ENCODE measurements around the gene CFAP45.
"Not testable (repeated sequence)": the region's sequence is repeated elsewhere in the genome, so short reads cannot be mapped to it uniquely, and the experiment has no call there.

CFAP45 gene

DNA sequence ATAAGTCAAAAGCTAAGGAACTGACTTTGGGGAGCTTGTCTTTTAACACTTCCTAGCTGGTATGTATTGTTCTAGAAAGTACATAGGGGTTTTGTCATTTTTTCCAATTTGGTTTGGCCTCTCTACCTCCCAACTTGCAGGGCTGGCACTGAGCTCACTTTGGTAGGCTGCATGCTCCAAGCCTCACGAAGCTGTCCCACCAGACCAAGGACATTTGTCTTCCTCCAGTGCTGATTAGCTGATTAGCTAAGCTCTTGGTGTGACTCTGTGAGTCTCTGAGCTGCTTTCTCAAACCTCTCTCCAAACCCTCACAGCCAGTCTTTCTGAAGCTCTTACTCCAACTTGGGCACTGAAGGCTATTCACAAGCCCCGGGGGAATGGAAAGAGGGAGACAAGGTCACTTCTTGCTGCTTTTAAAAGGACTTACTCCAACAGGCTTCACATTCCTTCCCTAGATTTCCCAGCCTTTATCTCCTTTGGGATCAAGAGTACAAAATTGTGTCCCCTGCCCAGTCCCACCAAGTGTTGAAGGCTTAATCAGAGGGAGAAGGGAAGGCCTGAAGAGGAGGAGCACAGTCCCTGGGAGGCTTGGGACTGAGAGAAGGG is 893 bp upstream of the CFAP45 start:
- FAIRE-seq: no peak

- not testable (repeated sequence) for FAIRE-seq
Measured at GRCh38 chr1:159899634-159900033, 331 bp downstream of the CFAP45 start.

GRCh38 chr1:159898527-159898926 is 1.4 kb downstream of the CFAP45 start:
- FAIRE-seq: no peak

DNA sequence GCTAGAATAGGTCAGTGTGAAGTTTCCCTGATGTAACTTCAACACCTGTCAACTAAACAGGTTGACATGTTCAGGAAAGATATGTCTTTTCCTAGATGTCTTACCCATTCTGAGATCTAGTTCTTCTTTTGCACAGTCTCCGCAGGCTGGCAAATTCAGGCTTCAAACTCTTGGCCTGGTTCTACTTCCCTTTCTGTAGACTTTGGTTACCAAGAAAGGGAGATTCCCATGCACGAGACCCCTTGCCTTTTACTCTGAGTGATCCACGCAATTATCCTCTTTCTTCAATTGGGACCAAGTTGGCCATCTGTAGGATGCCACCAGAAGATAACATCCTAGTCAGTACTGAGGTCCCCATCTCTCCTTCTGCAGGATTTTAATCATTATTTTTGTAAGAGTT is 2.0 kb downstream of the CFAP45 start:
- no peak for FAIRE-seq

- no peak for FAIRE-seq
Measured at GRCh38 chr1:159896546-159896930, 3.4 kb downstream of the CFAP45 start.

DNA sequence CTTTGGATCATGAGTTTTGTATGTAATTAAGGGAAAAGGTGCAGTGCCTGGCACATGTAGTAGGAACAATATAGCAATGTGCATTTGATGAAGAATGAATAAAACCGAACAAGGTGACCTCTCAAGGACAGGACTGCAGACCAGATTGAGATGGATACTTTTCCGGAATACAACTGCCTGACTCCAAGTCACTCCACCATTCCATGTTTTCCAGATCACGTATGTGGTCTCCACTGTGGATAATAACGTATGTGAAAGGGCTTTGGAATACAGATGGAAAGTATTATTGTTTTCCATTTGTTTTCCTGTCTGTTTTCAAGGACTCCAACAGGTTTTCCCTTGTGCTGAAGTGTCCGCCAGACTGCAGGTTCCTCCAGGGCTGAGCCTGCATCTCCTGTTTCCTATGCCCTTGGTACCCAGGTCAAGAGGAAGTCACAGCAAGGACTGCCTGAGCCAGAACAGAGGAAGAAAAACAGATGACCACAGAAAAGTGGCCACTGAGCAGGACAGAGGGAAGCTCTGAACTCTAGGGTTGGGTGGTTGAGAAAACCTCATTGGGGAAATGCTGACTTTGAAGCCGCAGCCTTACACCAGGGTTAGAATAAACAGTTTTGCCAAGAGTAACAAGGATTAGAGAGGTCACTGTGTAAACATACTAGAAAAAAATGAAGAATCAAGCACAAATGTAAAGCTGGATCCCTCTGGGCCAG is 4.0 kb downstream of the CFAP45 start:
- FAIRE-seq: no peak

DNA sequence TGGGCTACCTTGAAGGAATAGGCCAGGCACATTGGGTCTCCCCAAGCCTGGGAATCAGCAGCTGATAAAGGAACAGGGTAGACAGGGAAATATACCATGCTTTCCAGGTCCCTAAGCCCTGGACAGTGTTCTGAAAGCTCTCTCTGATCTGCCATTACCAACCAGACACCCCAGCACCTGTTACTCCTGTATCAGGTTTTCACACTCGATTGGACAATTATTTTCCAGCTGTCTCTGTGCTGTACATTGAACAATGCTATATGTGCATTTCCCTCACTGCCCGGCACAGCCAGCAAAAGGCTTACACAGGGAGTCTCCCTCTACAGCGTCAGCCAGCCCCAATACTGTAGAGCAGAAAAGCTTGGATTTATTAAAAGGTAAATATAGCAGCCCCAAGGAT is 4.7 kb downstream of the CFAP45 start:
- no peak for FAIRE-seq

DNA sequence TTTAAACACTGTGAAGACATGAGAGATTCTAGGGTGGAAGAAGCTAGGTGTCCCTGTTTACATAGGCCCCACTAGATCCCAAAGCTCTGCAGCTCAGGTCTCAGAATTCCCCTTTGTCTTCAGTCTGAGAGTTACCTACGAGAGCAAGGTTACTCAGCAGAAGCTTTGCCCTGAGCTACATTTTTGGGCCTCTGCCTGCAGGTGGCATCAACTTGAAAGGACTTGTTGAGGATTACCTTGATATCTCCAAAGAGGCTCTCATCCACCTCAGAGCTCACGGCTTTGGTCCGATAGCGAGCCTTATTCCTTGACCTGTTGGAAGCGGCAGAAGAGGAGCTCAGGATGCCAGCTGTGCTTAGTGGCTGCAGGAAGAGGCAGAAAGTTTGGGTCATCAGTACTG is 7.0 kb downstream of the CFAP45 start:
- no peak for FAIRE-seq

- FAIRE-seq: peak; percentile 36
Measured at GRCh38 chr1:159891275-159892157, 8.4 kb downstream of the CFAP45 start.

GRCh38 chr1:159890390-159890789 is 9.6 kb downstream of the CFAP45 start:
- FAIRE-seq: no peak

DNA sequence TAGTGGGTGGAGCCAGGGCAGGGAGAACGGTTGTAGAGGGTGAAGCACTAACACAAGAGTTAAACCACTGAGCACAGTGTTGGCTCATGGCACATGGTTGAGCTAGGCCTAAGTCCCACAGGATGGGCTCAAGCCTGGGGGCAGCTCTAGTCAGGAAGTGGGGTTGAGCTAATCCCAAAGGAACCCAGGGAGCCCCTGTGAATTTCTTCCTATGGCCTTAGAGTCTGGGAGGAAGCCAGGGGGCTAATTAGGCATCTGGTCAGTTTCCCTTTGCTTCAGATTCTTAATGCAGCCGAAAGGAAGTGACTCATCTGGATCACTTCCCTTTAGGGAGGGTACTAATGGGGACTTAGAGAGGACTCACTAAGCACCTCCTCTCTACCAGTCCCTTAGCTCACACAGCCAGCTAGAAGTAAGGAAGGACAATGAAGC is 10.1 kb downstream of the CFAP45 start:
- FAIRE-seq: no peak

DNA sequence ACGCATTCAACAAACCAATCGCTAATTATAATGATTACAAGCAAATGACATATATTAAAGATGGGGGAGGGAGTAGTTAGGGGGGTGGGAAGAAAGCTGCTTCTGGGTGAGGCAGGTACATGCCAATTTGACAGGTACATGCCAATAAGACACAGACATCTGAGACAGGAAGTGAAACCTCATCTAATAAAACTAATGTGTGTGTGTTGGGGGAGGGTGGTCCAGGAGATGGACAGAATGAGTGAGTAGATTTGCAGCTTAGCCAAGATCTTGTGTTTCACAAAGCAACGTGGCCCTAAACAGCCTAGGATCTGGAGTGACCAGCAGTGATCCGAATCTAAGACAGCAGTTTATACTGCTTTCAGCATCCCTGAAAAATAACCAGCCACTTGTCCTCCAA is 10.8 kb downstream of the CFAP45 start:
- FAIRE-seq: no peak

- no peak for FAIRE-seq
Measured at GRCh38 chr1:159884296-159884695, 15.7 kb downstream of the CFAP45 start.

DNA sequence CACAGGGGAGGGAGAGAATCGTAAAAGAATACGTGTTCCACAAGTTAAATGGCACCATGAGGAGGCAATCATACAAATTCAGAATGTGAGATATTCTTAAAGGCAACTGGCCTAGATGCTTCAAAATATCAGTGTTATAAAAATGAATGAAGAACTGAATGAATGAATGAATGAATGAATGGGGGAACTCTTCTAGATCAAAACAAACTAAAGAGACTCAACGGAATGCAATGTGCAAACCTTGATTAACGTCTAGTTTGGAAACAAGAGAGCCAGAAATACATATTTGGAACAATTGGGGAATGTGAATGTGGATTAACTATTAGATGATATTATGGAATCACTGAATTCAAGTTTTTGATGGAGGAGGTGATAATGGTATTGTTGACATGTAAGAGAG is 16.8 kb downstream of the CFAP45 start:
- no peak for FAIRE-seq

- no peak for FAIRE-seq
Measured at GRCh38 chr1:159882527-159882862, 17.5 kb downstream of the CFAP45 start.

DNA sequence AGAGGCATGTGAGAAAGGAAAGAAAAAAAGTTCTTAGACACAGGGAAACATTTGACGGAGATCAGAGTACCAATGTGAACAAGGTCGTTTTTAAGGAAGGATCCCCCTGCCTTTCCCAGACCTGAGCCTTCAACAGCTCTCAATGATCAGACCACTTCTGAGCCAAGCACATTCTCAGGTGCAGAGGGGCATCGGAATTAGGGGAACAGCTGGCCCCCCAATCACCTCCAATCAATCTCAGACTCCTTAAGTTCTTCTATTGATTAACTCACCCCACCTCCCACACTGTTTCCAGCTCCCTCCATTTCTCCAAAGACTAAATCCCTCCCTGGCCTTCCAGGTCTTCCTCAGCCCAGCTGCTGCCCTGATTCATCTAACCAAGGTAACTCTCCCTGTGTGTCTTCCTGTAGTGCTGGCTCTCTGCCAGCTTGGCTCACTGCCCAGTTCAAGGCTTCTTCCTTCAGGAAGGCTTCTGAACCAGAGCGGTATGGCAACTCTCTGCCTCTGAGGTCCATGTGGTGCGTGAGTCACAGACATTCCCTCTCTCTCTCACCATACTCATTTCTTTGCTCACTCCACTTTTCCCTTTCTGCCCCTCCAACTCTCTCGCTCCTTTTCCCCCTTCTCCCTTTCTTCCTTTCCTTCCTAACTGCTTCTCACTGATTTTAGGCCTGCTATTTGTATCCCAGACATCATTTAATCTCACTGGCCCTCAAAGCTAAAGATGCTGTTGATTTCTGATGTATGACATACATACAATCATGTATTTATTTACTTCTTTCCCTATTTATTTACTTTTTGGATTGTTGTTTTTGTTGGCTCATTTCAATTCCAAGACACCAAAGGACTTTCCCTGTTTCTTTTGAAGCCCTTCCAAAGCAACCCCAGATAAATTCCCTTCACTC is 18.1 kb downstream of the CFAP45 start:
- FAIRE-seq: peak; percentile 91

GRCh38 chr1:159880430-159880829 is 19.5 kb downstream of the CFAP45 start:
- no peak for FAIRE-seq

DNA sequence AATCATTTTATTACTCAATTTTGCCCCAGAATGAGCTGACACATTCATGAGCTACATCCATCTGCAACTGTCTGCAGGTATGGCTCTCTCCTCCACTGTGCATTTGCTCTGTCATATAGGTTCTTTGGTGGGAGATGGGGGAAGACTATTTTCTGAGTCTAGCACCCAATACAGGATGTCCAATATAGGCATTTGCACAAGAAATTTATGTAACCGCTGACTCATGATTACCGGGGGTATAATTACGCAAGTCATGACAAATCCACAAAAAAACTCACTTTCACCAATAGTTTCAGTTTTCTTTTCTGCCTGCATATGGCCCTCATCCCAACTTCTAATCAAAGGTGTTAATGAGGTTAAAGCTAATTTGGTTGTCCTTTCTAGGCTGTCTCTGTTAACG is 20.0 kb downstream of the CFAP45 start:
- no peak for FAIRE-seq

GRCh38 chr1:159879136-159879535 is 20.8 kb downstream of the CFAP45 start:
- no peak for FAIRE-seq

- no peak for FAIRE-seq
Measured at GRCh38 chr1:159877695-159878444, 22.1 kb downstream of the CFAP45 start.

DNA sequence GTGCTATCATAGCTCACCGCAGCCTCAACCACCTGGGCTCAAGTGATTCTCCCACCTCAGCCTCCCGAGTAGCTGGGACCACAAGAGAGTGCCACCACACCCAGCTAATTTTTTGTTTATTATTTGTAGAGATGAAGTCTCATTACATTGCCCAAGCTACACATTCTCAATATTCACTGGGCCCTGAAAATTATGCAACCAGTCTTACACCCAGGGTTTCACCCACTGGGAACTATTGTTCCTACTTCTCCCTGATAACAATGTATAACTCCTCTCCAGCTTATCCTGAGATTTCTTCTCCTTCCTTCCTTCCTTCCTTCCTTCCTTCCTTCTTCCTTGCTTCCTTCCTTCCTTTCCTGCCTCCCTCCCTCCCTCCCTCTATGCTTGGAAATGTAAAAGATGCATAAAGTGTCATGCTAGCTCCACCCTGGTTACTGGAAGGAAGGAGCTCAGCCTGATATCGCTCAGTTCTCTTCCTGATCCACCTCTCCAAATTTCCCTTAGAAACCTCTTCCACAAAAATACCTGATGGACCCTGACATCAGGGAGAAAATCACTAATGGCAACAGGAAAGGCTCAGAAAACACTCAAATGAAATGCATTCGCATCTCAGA is 26.3 kb downstream of the CFAP45 start:
- FAIRE-seq: no peak

- no peak for FAIRE-seq
Measured at GRCh38 chr1:159872891-159873290, 27.1 kb downstream of the CFAP45 start.

All from islet of Langerhans (tissue), 1 donor.